ENCODE results near the gene CPNE6. TPM values are rescaled to one million over a fixed set of nuclear protein-coding genes. Genes with fewer than 3 reads are reported as not detected.

CPNE6 gene
- total RNA-seq, 1 donor from 2014 or later = 0.09 TPM

GRCh38 chr14:24098229-24098926 lies 27.0 kb downstream of the CPNE6 start:
- TF ChIP-seq CTCF (IDR thresholded peaks at IDR 0.05) = no peak
- Mint-ChIP-seq H3K9me3 (no peaks in the 10 kb centered on the region), H3K4me1 (peaks cover 18% of the 10 kb centered on the region), H3K27ac (no peak overlapping the region), H3K36me3 (ENCODE audit: low read depth) (peaks cover 71% of the 10 kb centered on the region), H3K27me3 (no peaks in the 10 kb centered on the region), H3K4me3 (no peak overlapping the region)
- ChIA-PET CTCF (interaction anchor here (2.4 kb wide), 1 partner anchor 11 kb away, joined by 9 read pairs; no protein-coding TSS in a partner anchor), POLR2A (interaction anchor here (0.5 to 1.8 kb wide), 4 partner anchors 9 to 113 kb away, joined by 4 to 9 read pairs (median 4); partner anchors contain the start of genes DCAF11 and NRL)
- DNase-seq (no peak), ATAC-seq (ENCODE audit: low read depth) (no peak)
- intact Hi-C loops (cut with micrococcal nuclease) = loop anchor here (10.0 kb wide), 1 partner anchor 544 kb away; the partner anchor contains the start of genes THTPA and ZFHX2

- no peak for DNase-seq
- POLR2A ChIA-PET = interaction anchor here (1.1 kb wide), 1 partner anchor 143 kb away, joined by 3 read pairs; the partner anchor contains the start of gene TINF2
- intact Hi-C loops (cut with micrococcal nuclease) = loop anchor here (10.0 kb wide), 1 partner anchor 544 kb away; the partner anchor contains the start of genes THTPA and ZFHX2
These were observed 27.8 kb downstream of the CPNE6 start for GRCh38 chr14:24098927-24099813.

GRCh38 chr14:24100197-24100981 lies 29.0 kb downstream of the CPNE6 start:
- POLR2A ChIA-PET = interaction anchor here (1.1 kb wide), 1 partner anchor 141 kb away, joined by 3 read pairs; the partner anchor contains the start of gene TINF2
- H3K9me3 Mint-ChIP-seq = peaks cover 2% of the 10 kb centered on the region
- ATAC-seq (ENCODE audit: low read depth) (no peak), DNase-seq (no peak)
- peaks cover 82% of the 10 kb centered on the region for H3K36me3 Mint-ChIP-seq (ENCODE audit: low read depth)
- H3K4me1 Mint-ChIP-seq = peaks cover 11% of the 10 kb centered on the region
- no peak overlapping the region for H3K27ac Mint-ChIP-seq
- no peak overlapping the region for H3K4me3 Mint-ChIP-seq
- CTCF ChIA-PET = interaction anchor here (1.0 to 1.1 kb wide), 2 partner anchors 8 to 10 kb away, joined by 4 read pairs; no protein-coding TSS in a partner anchor
- H3K27me3 Mint-ChIP-seq = no peaks in the 10 kb centered on the region
- no peak for TF ChIP-seq CTCF (IDR thresholded peaks at IDR 0.05)
- intact Hi-C loops (cut with micrococcal nuclease) = no loop called here

More at GRCh38 chr14:24098927-24099813, 27.8 kb downstream of the CPNE6 start:
- Mint-ChIP-seq H3K27ac (no peak overlapping the region), H3K36me3 (ENCODE audit: low read depth) (peaks cover 79% of the 10 kb centered on the region), H3K4me3 (no peak overlapping the region), H3K4me1 (peaks cover 14% of the 10 kb centered on the region), H3K27me3 (no peaks in the 10 kb centered on the region), H3K9me3 (no peaks in the 10 kb centered on the region)
- ATAC-seq (ENCODE audit: low read depth) = no peak
- no peak for TF ChIP-seq CTCF (IDR thresholded peaks at IDR 0.05)
- CTCF ChIA-PET = interaction anchor here (1.1 kb wide), 1 partner anchor 8 kb away, joined by 4 read pairs; no protein-coding TSS in a partner anchor

GRCh38 chr14:24100982-24101494 lies 29.7 kb downstream of the CPNE6 start:
- intact Hi-C loops (cut with micrococcal nuclease) = no loop called here
- DNase-seq = no peak
- peaks cover 6% of the 10 kb centered on the region for H3K4me1 Mint-ChIP-seq
- peaks cover 2% of the 10 kb centered on the region for H3K9me3 Mint-ChIP-seq
- CTCF ChIA-PET = no interaction called here
- no peaks in the 10 kb centered on the region for H3K27me3 Mint-ChIP-seq
- POLR2A ChIA-PET = interaction anchor here (1.0 to 1.1 kb wide), 2 partner anchors 9 to 25 kb away, joined by 3 read pairs; no protein-coding TSS in a partner anchor
- H3K36me3 Mint-ChIP-seq (ENCODE audit: low read depth) = peaks cover 81% of the 10 kb centered on the region
- no peak for TF ChIP-seq CTCF (IDR thresholded peaks at IDR 0.05)
- H3K4me3 Mint-ChIP-seq = no peak overlapping the region
- ATAC-seq (ENCODE audit: low read depth) = no peak
- H3K27ac Mint-ChIP-seq = no peak overlapping the region
